GM12865 (cell line): ENCODE data around the gene TPPP3.

Source experiments
- DNase-seq: peaks from one replicate; pipeline ENCODE4 v3.0.0; 2010; ENCODE audit warnings: low read depth
- H3K4me3 ChIP-seq: 2 replicates; pipeline ENCODE4 v1.5.1; 2011; ENCODE audit warnings: mild to moderate bottlenecking, low read depth, low read length, control low read depth
- TF ChIP-seq, protein P1 (sequence below): IDR thresholded peaks from 2 replicates; pipeline ENCODE4 v1.5.1; 2011; ENCODE audit warnings: low read length, control low read depth, low read depth, inconsistent platforms; ENCODE audit not compliant: insufficient read depth; ENCODE audit errors: missing control alignments

Gene TPPP3

DNA sequence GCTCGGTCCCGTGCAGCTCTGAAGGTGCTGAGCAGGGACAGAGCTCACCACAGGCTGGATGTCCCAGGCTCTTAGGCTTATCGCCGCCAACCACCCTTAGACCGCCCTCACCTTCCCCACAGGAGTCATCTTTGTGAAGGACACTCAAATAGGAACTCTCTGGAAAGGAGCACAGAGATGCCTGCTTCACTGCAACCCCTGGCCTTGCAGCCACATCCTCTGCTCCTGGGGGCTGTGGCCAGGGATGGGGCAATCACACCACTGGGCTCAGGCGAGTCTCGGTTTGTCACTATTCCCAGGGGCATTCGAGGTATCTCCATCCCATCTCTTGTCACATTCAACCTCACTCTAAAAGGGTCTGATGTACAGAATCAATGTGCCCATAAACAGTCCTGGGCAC, 12.0 kb upstream of the TPPP3 start:
- TF ChIP-seq, protein P1, sequence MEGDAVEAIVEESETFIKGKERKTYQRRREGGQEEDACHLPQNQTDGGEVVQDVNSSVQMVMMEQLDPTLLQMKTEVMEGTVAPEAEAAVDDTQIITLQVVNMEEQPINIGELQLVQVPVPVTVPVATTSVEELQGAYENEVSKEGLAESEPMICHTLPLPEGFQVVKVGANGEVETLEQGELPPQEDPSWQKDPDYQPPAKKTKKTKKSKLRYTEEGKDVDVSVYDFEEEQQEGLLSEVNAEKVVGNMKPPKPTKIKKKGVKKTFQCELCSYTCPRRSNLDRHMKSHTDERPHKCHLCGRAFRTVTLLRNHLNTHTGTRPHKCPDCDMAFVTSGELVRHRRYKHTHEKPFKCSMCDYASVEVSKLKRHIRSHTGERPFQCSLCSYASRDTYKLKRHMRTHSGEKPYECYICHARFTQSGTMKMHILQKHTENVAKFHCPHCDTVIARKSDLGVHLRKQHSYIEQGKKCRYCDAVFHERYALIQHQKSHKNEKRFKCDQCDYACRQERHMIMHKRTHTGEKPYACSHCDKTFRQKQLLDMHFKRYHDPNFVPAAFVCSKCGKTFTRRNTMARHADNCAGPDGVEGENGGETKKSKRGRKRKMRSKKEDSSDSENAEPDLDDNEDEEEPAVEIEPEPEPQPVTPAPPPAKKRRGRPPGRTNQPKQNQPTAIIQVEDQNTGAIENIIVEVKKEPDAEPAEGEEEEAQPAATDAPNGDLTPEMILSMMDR, result no peak
- no peak for DNase-seq
- no peak overlapping the region for H3K4me3 ChIP-seq

DNA sequence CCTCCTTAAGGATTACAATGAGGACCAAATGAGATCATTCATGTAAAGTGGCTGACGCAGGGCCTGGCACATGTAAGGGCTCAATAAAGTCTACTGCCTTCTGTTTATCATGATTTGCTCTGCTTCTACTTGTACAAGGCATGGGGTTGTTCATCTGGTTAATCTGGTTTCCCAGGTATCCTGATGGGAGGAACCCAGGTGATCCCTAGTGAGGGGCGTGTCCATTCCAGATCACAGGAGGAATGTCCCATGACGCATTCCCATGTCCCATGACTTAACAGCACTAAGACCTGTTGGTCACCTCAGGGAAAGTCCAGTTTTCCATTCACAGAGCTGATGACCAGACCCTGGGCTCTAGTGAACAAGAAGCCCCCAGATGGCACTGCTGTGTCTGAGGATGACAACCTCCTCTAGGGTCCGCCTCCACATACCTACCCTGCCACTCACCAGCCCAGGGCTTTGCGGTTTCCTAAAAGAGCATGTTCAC, 11.5 kb upstream of the TPPP3 start:
- no peak overlapping the region for H3K4me3 ChIP-seq
- TF ChIP-seq, protein P1, result no peak
- no peak for DNase-seq

DNA sequence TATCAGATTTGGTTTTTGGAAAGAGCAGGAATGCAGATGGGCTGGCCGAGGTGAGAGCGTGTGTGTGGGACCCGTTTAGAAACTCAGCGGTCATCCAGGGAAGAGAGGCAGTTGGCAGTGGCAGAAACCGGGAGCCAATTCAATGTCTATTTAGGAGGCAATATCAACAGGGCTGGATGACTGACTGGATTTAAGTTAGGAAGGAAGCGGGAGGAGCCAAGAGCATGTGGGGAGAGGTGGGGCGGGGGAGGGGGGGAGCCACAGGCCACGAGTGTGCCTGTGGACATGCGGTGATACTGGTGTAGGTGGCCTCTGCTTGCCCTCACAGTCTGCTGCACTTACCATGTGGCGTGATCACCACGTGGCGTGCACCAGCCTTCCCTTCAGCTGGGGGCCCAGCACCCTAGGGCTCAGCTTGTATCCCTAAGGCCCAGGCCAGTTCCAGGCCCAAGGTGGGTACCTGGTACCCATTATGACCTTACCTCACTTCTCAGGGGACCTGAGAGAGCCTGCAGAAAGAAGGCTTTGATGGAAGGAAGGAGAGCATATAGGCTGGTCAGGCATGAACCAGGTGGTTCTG, 10.8 kb upstream of the TPPP3 start:
- TF ChIP-seq, protein P1, result no peak
- H3K4me3 ChIP-seq, result no peak overlapping the region
- DNase-seq, result no peak

DNA sequence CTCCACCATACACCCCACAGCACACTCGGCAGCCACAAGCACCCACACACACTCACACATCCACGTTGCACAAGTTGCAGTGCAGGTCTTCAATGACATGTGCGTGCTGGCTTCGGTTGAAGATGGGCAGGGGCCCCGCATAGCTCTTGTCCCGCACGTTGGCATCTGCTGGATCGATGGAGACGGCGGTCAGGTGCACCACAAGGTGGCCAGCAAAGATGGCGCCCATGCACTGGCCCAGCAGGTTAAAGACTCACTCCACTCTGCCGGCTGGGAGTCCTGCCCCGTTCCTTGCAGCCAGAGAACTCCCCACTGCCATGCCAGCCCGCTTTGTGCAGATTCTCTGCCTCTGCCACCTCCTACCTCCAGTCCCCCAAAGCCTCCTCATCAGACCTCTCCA, 7.6 kb upstream of the TPPP3 start:
- TF ChIP-seq, protein P1, result no peak
- no peak for DNase-seq
- H3K4me3 ChIP-seq, result no peak overlapping the region

DNA sequence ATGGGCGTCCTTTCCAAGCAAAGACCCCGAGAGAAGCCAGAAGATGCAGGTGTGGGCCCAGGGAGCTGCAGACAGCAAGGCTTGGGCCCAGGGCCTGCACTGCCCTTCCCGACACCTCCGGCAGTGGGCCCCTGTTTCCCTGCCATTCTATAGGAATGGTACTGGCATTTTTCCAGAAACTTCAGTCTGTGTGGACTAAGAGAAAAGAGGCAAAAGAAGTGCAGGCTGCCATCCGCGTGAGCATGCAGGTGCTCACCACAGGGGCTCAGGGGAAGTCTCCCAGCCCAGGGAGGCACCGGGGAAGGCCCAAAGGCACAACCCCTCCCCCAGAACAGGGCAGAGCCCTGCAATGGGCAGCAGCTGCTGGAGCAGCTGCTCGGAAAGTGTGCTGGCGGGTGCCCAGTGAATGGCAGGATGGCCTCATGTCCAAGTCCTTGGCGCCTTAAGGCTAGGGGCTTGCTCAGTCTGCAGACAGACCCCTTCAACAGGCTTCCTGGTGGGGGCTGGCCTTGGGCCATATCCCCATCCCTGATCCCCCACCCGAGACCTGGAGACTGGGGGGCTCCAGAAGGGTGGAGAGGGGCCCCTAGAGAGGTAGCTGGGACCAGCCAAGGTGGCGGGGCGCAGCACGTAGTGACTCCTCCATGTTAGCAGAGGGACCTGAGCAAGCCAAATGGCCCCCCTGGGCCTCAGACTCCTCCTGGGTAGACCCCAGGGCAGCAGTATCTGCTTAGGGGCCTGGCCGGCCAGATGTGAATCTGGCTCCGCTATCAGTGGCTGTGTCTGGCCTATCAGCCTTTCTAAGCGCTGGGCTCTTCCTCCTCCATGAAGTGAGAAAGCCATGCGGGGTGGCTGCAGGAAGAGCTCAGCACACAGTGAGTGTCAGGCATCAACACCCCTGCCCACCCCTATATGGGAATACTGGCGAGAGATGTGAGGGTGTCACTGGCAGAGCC, 6.7 kb upstream of the TPPP3 start:
- no peak for DNase-seq
- TF ChIP-seq, protein P1, result no peak
- no peak overlapping the region for H3K4me3 ChIP-seq

DNA sequence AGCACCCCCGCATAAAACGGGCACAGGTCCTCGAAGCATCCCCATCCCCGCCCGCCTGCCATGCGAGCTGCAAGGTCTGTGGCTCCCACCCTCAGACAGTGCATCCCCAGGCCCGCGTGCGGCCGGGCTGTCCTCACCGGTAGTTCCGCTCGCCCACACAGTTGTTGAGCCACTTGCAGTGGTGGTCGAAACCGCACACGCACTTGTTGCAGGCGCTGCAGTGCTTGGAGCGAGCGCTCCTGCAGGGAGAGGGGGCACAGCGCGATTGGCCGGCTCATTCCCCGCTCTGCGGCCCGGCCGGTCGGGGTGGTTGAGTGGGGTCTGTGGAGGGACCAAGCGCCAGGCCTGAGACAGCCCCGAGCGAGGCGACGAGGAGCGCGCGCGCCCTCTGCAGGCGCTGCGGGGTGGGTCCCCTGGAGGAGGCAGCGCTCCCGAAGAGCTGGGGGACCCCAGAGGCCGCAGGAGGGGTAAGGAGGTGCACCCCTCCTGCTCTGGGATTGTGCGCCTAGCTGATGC, 6.0 kb upstream of the TPPP3 start:
- TF ChIP-seq, protein P1, result peak; percentile 78
- H3K4me3 ChIP-seq, result no peak overlapping the region
- DNase-seq, result peak; percentile 33
